ENCODE results near the gene TCF25.

DNA sequence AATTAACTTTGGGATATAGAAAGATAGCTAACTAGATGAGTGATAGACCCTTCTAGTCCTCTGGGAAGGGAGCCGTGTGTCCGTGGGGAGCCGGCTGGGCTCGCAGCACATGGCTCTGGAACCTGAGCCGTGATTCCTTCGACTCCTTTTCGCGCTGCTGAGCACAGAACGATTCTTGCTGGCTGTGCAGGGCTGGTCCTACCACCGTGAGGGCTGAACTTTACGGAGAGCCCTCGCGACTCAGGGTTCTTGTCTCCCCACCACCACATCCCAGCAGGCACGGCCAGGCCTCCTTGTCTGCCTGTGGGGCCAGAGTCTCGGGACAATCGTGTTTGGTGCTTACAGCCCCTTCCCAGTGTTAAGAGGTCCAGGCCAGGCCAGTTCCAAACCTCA, 13.8 kb upstream of the TCF25 start:
- TF ChIP-seq, protein P1, sequence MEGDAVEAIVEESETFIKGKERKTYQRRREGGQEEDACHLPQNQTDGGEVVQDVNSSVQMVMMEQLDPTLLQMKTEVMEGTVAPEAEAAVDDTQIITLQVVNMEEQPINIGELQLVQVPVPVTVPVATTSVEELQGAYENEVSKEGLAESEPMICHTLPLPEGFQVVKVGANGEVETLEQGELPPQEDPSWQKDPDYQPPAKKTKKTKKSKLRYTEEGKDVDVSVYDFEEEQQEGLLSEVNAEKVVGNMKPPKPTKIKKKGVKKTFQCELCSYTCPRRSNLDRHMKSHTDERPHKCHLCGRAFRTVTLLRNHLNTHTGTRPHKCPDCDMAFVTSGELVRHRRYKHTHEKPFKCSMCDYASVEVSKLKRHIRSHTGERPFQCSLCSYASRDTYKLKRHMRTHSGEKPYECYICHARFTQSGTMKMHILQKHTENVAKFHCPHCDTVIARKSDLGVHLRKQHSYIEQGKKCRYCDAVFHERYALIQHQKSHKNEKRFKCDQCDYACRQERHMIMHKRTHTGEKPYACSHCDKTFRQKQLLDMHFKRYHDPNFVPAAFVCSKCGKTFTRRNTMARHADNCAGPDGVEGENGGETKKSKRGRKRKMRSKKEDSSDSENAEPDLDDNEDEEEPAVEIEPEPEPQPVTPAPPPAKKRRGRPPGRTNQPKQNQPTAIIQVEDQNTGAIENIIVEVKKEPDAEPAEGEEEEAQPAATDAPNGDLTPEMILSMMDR (IDR thresholded peaks at IDR 0.05 in 8 of 11, conservative IDR thresholded peaks at IDR 0.05 in 3 of 11) = no peak
- no peak for TF ChIP-seq POLR2A (IDR thresholded peaks at IDR 0.05)
- no peak for TF ChIP-seq POLR2AphosphoS5 (IDR thresholded peaks at IDR 0.05)

Measured in spleen (tissue), 7 donors.